AG10803 (cell line): ENCODE measurements around the gene PCNX4.

Source experiments
- DNase-seq: peaks from one replicate; pipeline ENCODE4 v3.0.0; 2010; ENCODE audit warnings: low read depth
- H3K4me3 ChIP-seq: 2 replicates; pipeline ENCODE4 v1.5.1; 2011; ENCODE audit warnings: mild to moderate bottlenecking, low read length, control low read depth
- TF ChIP-seq, protein P1 (sequence below): conservative IDR thresholded peaks from 2 replicates; pipeline ENCODE4 v1.5.1; 2011; ENCODE audit warnings: mild to moderate bottlenecking, low read length, control low read depth, inconsistent platforms

The PCNX4 gene

DNA sequence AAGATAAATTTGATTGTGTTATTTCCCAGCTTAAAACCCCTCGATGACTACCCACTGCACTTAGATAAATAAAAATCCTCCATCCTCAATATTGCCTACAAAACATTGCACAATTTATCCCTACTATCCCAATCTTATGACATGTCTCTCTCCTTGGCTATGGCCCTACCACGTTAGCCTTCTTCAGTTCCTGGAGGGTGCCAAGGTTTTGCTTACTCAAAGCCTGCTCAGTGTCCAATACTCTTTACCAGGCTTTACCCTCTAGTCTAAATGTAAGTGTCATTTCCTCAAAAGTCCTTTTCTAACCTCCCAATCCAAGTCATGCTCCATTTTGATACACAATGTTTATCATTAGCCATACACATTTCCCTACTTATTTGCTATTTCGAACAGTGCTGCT lies 122.3 kb downstream of the PCNX4 start:
- no peak overlapping the region for H3K4me3 ChIP-seq
- DNase-seq: no peak
- TF ChIP-seq, protein P1, sequence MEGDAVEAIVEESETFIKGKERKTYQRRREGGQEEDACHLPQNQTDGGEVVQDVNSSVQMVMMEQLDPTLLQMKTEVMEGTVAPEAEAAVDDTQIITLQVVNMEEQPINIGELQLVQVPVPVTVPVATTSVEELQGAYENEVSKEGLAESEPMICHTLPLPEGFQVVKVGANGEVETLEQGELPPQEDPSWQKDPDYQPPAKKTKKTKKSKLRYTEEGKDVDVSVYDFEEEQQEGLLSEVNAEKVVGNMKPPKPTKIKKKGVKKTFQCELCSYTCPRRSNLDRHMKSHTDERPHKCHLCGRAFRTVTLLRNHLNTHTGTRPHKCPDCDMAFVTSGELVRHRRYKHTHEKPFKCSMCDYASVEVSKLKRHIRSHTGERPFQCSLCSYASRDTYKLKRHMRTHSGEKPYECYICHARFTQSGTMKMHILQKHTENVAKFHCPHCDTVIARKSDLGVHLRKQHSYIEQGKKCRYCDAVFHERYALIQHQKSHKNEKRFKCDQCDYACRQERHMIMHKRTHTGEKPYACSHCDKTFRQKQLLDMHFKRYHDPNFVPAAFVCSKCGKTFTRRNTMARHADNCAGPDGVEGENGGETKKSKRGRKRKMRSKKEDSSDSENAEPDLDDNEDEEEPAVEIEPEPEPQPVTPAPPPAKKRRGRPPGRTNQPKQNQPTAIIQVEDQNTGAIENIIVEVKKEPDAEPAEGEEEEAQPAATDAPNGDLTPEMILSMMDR: no peak

DNA sequence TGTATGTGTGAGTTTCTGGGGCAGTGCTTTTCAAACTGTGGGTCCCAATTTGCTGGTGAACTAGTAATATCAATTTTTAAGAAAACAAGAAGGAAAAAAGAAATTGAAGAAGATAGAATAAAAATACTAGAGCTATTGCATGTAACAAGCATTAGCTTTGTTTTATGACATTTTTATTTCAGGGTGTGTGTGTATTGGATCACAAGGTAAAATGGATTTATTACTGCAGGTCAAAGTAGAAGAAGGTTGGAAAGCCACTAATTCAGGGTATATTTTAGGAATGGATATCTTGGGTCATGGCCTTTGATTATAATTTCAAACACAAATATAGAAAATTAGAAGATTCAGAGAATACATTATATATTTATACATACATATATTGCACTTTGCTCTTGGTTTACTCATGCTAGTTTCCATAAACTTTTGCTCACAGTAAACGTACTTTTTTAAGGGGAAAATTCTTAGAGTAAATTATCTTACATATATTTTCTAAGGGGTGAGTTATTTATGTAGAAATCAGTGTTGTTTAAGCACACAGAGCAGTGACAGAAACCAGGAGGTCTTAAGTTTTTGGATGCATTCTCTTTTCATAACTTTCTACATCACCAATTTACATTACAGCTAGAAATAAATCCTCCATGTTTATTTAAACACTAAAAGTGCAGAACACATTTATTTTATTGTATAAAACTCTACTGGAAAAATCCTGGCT lies 122.8 kb downstream of the PCNX4 start:
- no peak overlapping the region for H3K4me3 ChIP-seq
- DNase-seq: no peak
- TF ChIP-seq, protein P1: no peak

DNA sequence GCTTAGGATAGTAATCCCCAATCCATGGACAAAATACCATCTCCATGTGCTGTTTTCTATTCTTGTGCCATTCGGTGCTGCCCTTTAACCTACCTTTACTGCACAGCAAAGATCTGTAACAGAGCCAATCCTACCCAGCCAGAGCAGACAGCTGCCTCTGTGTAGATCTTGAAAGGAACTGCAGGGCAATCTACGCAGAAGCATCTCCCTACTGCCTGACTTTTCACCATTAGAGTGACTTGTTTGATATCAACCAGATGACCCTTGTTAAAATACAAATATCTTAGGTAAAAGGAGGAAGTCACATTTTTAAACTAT lies 123.4 kb downstream of the PCNX4 start:
- TF ChIP-seq, protein P1: no peak
- no peak for DNase-seq
- H3K4me3 ChIP-seq: no peak overlapping the region

DNA sequence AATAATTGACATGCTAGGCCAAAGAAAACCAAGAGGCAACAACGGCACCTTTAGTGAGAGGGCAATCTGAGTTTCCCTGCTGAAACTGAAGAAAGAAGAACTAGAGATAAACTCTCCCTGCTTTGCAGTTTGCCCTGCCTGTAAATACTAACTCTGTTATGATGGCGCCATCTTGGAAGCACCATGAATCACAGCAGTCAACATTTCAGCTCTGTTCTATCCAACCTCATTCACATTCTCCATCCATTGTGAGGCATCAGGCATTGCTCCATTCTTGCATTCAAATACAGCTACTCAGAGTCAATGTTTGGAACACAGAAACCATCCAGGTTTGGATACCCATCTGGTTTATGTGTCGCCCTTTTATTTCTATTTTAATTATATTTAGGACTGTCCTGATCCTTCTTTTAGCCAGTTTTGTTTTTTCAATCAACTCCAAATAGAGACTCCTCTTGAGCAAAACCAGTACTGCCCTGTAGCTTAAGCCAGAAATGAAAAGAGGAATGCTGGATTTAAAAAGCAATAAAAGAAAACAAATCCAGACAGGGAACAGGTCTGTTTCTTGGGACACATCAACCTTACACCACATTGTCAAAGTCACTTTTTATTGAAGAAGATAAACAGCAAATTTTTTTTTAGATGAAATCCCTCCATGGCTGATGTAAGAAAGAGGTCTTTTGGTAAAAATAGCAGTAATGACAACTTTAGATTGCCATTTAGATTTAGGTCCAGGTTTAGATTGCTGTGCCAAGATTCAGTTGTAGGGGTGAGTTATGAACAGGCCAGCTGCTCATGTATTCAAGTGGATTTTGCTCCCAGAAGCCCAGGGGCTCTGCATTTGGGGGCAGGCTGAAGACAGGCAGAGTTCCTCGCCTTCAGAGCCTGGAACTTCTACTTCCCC lies 124.0 kb downstream of the PCNX4 start:
- TF ChIP-seq, protein P1: no peak
- DNase-seq: no peak
- H3K4me3 ChIP-seq: no peak overlapping the region

DNA sequence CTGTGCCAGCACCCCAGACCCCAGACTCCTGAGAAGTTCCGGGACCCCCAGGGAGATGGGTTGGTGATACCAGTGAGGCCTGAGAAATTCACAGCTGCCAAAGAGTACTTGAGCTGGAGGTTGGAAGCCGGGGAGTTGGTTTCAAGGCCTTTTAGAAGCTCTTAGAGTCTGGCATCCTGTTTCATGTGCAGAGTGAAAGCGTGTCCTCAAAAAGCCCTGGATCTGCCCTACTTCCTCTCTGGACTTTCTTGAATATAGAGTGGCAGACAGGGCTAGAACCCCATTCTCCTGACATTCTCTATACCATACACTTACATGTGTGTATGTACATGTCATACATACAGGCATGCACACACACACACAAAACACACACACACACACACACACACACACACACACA lies 126.0 kb downstream of the PCNX4 start:
- TF ChIP-seq, protein P1: no peak
- DNase-seq: no peak
- H3K4me3 ChIP-seq: no peak overlapping the region
